GM18873 (cell line): ENCODE data around the gene COMMD1.

ENCODE experiments used
- ATAC-seq: cut with Tn5 transposase; IDR thresholded peaks from one replicate; pipeline ENCODE4 v1.9.1; 2021; ENCODE audit warnings: mild to moderate bottlenecking, moderate library complexity, moderate number of reproducible peaks; ENCODE audit not compliant: unreplicated experiment, low FRiP score

COMMD1 gene

GRCh38 chr2:62056341-62056740 lies 150.9 kb downstream of the COMMD1 start:
- ATAC-seq = no peak

- ATAC-seq = no peak
Observed at GRCh38 chr2:62065243-62065642, 159.8 kb downstream of the COMMD1 start.

DNA sequence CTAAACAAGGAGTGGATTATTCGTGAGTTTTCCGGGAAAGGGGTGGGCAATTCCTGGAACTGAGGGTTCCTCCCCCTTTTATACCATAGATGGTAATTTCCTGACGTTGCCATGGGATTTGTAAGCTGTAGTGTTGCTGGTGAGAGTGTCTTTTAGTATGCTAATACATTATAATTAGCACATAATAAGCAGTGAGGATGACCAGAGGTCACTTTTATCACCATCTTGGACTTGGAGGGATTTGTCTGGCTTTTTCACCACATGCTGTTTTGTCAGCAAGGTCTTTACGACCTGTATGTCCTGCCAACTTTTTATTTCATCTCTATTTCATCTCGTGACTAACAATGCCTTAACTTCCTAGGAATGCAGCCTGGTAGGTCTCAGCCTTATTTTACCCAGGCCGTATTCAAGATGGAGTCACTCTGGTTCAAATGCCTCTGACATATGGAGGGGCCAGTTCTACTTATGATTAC lies 165.7 kb downstream of the COMMD1 start:
- no peak for ATAC-seq

GRCh38 chr2:62071760-62072680 lies 166.5 kb downstream of the COMMD1 start:
- no peak for ATAC-seq

- ATAC-seq = no peak
Observed at GRCh38 chr2:62074233-62074632, 168.8 kb downstream of the COMMD1 start.

- no peak for ATAC-seq
Observed at GRCh38 chr2:62076980-62077638, 171.6 kb downstream of the COMMD1 start.

DNA sequence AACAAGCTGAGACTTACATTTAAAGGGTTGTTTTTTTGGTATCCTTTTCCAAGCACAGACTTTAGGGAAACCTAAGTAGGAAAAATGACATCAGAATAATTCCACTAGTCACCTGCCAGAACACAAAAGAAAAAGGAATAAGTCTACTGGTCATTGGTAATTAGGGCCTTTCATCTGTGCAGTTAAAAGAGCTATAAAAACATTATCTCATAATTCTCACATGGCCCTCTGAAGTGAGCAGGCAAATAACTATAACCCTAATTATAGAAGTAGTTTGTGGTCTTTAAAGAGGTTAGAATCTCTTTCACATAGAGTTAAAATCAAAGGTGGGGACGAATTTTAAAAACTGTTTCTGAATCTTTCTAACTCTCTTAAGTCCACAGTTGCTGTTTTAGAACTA lies 179.3 kb downstream of the COMMD1 start:
- ATAC-seq = no peak

DNA sequence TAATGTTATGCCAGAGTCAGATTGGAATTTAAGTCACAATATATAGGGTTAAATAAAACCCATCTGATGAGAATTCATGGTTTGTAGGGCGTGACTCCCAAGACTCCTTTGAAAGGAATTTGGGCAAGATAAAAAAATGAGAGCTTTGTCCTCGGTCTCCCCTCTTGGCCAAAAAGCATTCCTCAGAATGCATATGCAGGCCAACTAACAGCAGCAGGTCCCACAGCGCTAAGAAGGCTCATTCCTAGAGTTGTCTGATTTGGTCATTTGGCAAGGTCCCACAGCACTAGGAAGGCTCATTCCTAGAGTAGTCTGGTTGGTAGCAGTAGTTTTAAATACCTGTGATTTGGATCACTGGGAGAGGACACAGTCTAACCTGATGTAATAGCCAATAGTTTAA lies 184.2 kb downstream of the COMMD1 start:
- no peak for ATAC-seq

DNA sequence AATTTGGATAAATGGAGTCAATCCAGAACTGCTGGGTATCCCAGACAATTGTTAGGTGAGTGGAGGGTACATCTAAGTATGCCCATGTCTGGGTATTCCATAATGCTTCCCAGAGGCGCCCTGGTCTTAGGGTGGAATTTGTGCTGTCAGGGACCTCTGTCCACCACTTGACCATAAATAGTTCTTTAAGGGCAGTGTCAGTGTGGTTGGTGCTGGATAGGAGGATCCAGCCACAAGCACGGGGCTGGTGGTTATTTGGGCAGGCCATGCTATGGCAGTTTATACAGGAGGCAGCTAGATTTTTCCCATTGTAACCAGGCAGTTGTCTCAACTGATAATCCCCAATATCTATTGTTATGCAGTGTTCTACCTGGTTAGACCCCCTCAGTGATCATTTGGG lies 186.0 kb downstream of the COMMD1 start:
- no peak for ATAC-seq

DNA sequence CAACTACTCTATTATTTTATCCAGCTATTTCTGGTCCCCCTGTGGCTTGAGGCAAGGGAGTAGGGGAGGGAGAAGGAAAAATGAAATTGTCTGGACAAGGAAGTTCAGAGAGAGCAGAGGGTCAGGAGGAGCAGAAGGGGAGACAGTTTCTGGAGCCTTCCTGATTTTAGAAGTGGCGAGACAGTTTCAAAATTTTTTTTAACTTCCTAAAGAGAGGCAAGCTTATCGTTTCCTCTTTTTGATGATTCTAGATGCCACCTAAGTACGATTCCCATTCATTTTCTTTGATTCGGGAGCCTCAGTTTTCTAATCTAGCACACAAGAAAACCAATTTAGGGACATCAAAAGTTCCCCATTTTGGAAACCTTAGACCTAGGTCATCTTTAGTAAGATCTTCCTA lies 193.6 kb downstream of the COMMD1 start:
- ATAC-seq = no peak

DNA sequence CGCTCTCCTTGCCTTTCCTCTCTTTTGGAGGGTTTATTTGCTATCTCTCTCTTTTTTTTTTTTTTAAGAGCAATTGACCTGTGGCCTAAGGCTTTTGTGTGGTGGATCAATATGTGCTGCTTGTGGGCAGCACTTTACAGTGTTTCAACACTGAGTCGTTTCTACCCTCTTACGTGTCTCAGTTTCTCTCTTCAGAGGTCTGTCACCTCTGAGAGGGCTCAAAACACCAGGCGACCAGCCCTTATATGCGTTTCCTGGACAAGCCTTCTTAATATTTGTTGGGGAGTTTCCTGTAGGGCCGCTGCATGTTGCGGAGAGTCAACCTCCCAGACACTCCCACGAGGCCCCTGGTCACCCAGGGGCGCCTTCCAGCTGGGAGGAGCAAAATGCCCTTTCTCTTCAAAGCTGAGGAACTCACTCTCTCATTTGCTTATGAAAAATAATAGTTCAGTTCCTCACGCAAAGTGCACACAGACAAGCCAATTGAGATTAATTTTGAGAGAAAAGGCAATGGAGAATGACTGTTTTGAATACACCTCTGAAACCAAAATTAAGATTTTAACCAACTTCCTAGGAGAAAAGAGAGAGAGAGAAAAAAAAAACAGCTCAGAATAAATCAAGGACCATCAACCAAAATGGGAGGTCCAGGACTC lies 194.2 kb downstream of the COMMD1 start:
- peak; percentile 89 for ATAC-seq

- no peak for ATAC-seq
Observed at GRCh38 chr2:62101886-62102285, 196.4 kb downstream of the COMMD1 start.

- no peak for ATAC-seq
Observed at GRCh38 chr2:62102402-62102920, 197.0 kb downstream of the COMMD1 start.

DNA sequence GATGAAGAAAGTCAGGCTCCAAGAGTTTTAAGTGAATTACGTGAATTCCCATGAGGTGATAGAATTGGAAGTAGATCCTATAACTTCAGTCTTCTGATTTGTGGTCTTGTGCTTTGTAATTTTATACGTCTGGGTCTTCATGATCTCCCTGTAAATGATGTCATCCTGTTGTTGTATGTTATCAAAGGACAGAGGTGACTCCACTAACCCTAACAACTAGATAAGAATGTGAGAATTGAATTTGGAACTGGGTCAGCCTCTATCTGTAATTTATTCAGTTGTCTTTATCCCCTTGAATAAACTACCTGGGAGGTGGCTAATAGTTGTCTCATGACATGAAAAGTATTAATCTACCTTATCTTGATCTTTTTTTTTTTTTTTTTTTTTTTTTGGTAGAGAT lies 204.1 kb downstream of the COMMD1 start:
- no peak for ATAC-seq

- no peak for ATAC-seq
Observed at GRCh38 chr2:62110415-62111025, 205.0 kb downstream of the COMMD1 start.

DNA sequence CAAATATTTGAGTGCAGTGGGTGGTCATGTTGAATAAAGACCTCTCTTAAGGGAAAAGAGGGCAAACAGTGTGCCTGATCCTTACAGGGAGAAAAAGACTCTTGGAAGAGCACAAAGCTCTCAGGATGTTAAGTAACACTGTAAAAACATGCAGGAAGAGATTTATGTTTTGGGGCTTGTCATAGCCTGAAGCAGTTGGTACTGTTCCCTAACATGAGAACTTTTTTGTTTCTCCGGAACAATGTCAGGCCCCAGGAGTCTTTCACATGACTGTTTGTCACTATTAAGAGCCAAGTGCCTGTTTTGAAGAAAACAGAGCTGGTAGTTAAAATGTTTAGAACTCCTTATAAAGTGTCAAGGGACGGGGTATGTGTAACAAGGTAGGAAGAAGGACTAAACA lies 206.7 kb downstream of the COMMD1 start:
- no peak for ATAC-seq

- no peak for ATAC-seq
Observed at GRCh38 chr2:62114564-62114963, 209.1 kb downstream of the COMMD1 start.

- no peak for ATAC-seq
Observed at GRCh38 chr2:62116983-62117382, 211.5 kb downstream of the COMMD1 start.

DNA sequence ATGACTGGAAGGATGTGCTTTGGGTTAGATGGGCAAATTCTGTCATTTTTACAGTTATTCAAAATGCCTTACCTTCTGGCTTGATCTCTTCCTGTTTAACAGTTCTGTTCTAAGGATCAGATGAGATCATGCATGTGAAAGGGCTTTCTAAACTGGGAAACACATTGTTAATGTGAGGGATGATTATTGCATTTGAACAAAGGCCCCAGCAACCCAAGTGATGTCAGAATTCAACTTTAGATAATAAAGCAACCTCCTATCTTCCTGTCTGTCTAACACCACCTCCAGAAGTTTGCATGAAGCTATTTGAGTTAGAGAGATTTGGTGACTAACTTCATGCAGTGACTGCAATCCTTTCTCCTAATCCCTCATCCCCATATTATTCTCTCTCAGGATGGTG lies 212.7 kb downstream of the COMMD1 start:
- ATAC-seq = no peak

DNA sequence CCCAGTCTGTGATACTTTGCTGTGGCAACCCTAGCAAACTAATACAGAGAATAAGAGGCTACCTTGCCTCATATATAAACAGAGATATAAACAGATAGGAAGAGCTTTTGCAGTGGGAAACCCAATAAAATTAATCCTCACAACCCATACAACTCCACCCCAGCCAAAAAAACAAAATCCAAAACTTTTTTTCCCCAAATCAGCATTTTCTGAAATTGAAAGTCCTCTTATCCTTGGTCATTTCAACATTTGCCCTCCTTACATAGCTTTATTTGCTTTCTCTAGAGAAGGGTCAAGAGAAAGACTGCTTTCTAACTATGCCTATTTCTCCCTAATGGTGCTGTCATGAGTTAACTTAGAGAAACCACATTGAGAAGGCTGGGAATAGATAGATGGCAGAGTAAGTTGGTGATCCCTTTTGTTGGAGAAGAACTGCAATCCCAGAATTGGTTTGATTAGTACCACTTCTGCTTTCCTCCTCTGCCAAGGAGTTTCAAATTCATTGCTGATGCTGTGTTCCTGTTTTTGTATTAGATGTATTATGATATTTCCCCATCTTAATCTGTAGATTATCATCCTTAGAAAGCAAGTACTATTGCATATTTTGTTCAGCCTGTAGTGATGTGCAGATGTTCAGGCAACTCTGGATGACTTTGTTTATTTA lies 214.0 kb downstream of the COMMD1 start:
- ATAC-seq = no peak
